GM18870 (cell line): ENCODE results near the gene SLC12A7.

Experiments used
- ATAC-seq: cut with Tn5 transposase; IDR thresholded peaks from one replicate; pipeline ENCODE4 v1.9.1; 2021; ENCODE audit warnings: moderate library complexity; ENCODE audit not compliant: unreplicated experiment

The SLC12A7 gene

GRCh38 chr5:1112596-1113331 is 901 bp upstream of the SLC12A7 start:
- ATAC-seq: no peak

GRCh38 chr5:1111241-1111726 is 579 bp downstream of the SLC12A7 start:
- ATAC-seq: no peak

- ATAC-seq: no peak
These were observed 1.3 kb downstream of the SLC12A7 start for GRCh38 chr5:1110307-1111240.

GRCh38 chr5:1109542-1110306 is 2.1 kb downstream of the SLC12A7 start:
- ATAC-seq: no peak

- ATAC-seq: no peak
These were observed 3.0 kb downstream of the SLC12A7 start for GRCh38 chr5:1108865-1109174.

GRCh38 chr5:1108023-1108864 is 3.6 kb downstream of the SLC12A7 start:
- no peak for ATAC-seq

- ATAC-seq: no peak
These were observed 4.5 kb downstream of the SLC12A7 start for GRCh38 chr5:1107167-1108022.

GRCh38 chr5:1106385-1107166 is 5.3 kb downstream of the SLC12A7 start:
- ATAC-seq: no peak

GRCh38 chr5:1105350-1106265 is 6.3 kb downstream of the SLC12A7 start:
- peak; percentile 65 for ATAC-seq

- ATAC-seq: no peak
These were observed 7.4 kb downstream of the SLC12A7 start for GRCh38 chr5:1104327-1105006.

GRCh38 chr5:1103505-1104326 is 8.1 kb downstream of the SLC12A7 start:
- no peak for ATAC-seq

- no peak for ATAC-seq
These were observed 8.8 kb downstream of the SLC12A7 start for GRCh38 chr5:1103093-1103492.

GRCh38 chr5:1101961-1102713 is 9.7 kb downstream of the SLC12A7 start:
- ATAC-seq: no peak

GRCh38 chr5:1100664-1101574 is 10.9 kb downstream of the SLC12A7 start:
- ATAC-seq: no peak
